HepG2 (cell line): Measurements from ENCODE around the gene TOLLIP. TPM values are rescaled to one million over a fixed set of nuclear protein-coding genes. Genes with fewer than 3 reads are reported as not detected.

Experiments used
- ATAC-seq: fragments of 200-7000 bp; cut with Tn5 transposase; 3 replicates; pipeline ENCODE4 v1.9.1; 2020; ENCODE audit warnings: mild to moderate bottlenecking, moderate library complexity
- BruUV-seq: library from RNA; stranded (reverse); fragments of 400-500 nt; replicated peaks from 2 replicates; lab custom pipeline; 2021; lab: Mats Ljungman, UMichigan
- CTCF ChIA-PET: fragments of 300-600 bp; formaldehyde crosslinking; extraction: SDS; loops from one replicate; lab custom pipeline; 2021; ENCODE audit warnings: low total read pairs, inconsistent platforms, low intra/inter-chr PET ratio; lab: Yijun Ruan, JAX
- POLR2A ChIA-PET: fragments of 350-600 bp; sonication (Branson Sonifier 250); formaldehyde crosslinking; loops from one replicate; lab custom pipeline; 2020; ENCODE audit warnings: antibody characterized with exemption, inconsistent platforms; lab: Yijun Ruan, JAX
- DNase-seq: peaks from one replicate; pipeline ENCODE4 v3.0.0-alpha.2; 2015; ENCODE audit warnings: low spot score
- FAIRE-seq: peaks from 3 replicates; lab custom pipeline; 2011; peaks lifted over from hg19 to GRCh38; lab: Jason Lieb, UNC
- H2AFZ ChIP-seq: one replicate; pipeline ENCODE4 v1.6.1; 2011; ENCODE audit warnings: low read length, inconsistent platforms
- H3K27ac ChIP-seq: fragments of 300-600 bp; 3 replicates; pipeline ENCODE4 v1.8.0; 2011; ENCODE audit warnings: mixed run types, mild to moderate bottlenecking, mixed read lengths, low read length, inconsistent platforms; ENCODE audit not compliant: insufficient read depth; ENCODE audit errors: extremely low read length
- H3K27me3 ChIP-seq, 2 experiments: fragments of 200-600 bp in 1 of 2; 2 replicates in 1 of 2; 3 replicates in 1 of 2; pipeline versions ENCODE4 v1.6.0 to v1.8.0; 2011; ENCODE audit warnings: low read length in 2 of 2, mild to moderate bottlenecking in 2 of 2, moderate library complexity in 2 of 2, inconsistent platforms in 1 of 2; ENCODE audit not compliant: insufficient read depth in 2 of 2, control insufficient read depth in 1 of 2
- H3K36me3 ChIP-seq, 2 experiments: fragments of 200-600 bp in 1 of 2; replicated peaks in 1 of 2; 2 replicates in 1 of 2; 3 replicates in 1 of 2; pipeline versions ENCODE4 v1.5.1 to v1.8.0; 2011; ENCODE audit warnings: low read length in 2 of 2, inconsistent platforms in 1 of 2; ENCODE audit not compliant: insufficient read depth in 2 of 2, control insufficient read depth in 1 of 2
- H3K4me1 ChIP-seq: 2 replicates; pipeline ENCODE4 v1.5.1; 2012; ENCODE audit warnings: low read length, inconsistent platforms; ENCODE audit not compliant: insufficient read depth
- H3K4me2 ChIP-seq: 2 replicates; pipeline ENCODE4 v1.6.0; 2011; ENCODE audit warnings: low read depth, low read length, inconsistent platforms
- H3K4me3 ChIP-seq, 3 experiments: fragments of 200-600 bp in 1 of 3; sonication (generic), shearing (Covaris generic) in 1 of 3; replicated peaks in 1 of 3; 2 replicates each; pipeline ENCODE4 v1.5.1; 2011 to 2016; ENCODE audit warnings: low read length in 3 of 3, inconsistent platforms in 2 of 3, low read depth in 2 of 3, mild to moderate bottlenecking in 2 of 3, control low read depth in 1 of 3, mixed read lengths in 1 of 3; ENCODE audit not compliant: insufficient read depth in 1 of 3
- H3K79me2 ChIP-seq: one replicate; pipeline ENCODE4 v1.6.1; 2011; ENCODE audit warnings: low read length, inconsistent platforms; ENCODE audit not compliant: insufficient read depth
- H3K9ac ChIP-seq: 2 replicates; pipeline ENCODE4 v1.6.0; 2011; ENCODE audit warnings: mild to moderate bottlenecking, low read depth, low read length, inconsistent platforms; ENCODE audit not compliant: insufficient read depth
- H3K9me3 ChIP-seq: 2 replicates; pipeline ENCODE4 v1.5.1; 2012; ENCODE audit warnings: mild to moderate bottlenecking, low read length
- H4K20me1 ChIP-seq: 2 replicates; pipeline ENCODE4 v1.6.0; 2011; ENCODE audit warnings: inconsistent platforms, mild to moderate bottlenecking, low read length, moderate library complexity; ENCODE audit not compliant: insufficient read depth
- AGO2 ChIP-seq: fragments of 200-400 bp; formaldehyde crosslinking; optimal IDR thresholded peaks from 2 replicates; pipeline ENCODE3; 2017; ENCODE audit warnings: mild to moderate bottlenecking, low read depth, low read length, moderate library complexity
- HES4 ChIP-seq: sonication (generic); formaldehyde crosslinking; IDR thresholded peaks from 2 replicates; pipeline ENCODE4 v1.9.0; 2021; ENCODE audit warnings: mild to moderate bottlenecking, missing genetic modification reagents, borderline replicate concordance
- RARG ChIP-seq: sonication (generic); formaldehyde crosslinking; IDR thresholded peaks from 2 replicates; pipeline ENCODE4 v1.4.0; 2020; ENCODE audit warnings: low read depth, mild to moderate bottlenecking, missing genetic modification reagents
- SIN3B ChIP-seq: fragments of 150-350 bp; IDR thresholded peaks from 2 replicates; pipeline ENCODE4 v1.6.1; 2014; ENCODE audit warnings: low read length
- ZSCAN25 ChIP-seq: sonication (generic); formaldehyde crosslinking; IDR thresholded peaks from 2 replicates; pipeline ENCODE4 v1.8.0; 2022; ENCODE audit warnings: mild to moderate bottlenecking, missing genetic modification reagents
- WGBS: methylation state at CpG from one replicate; pipeline ENCODE4 v1.1.6; 2017; ENCODE audit warnings: low lambda C conversion rate; 5-methylcytosine and 5-hydroxymethylcytosine counted together
- in situ Hi-C: cut with HindIII; loops from 2 replicates; pipeline ENCODE4 v1.10.0; 2017; ENCODE audit warnings: low pct_unique_long_range_greater_than_20kb; ENCODE audit not compliant: extremely low pct_ligation_motif_present
- intact Hi-C: fragments of 100-400 bp; cut with micrococcal nuclease; formaldehyde crosslinking; loops from one replicate; pipeline ENCODE4 v1.10.0; 2022; ENCODE audit not compliant: unreplicated experiment
- polyA plus RNA-seq, 8 experiments: library from polyadenylated mRNA; depleted of rRNA in 3 of 8; stranded (reverse) in 7 of 8; unstranded in 1 of 8; fragments of >200 nt; fragmentation: Illumina TruSeq in 4 of 8; extraction: Trizol in 4 of 8; gene quantifications; 2 replicates each; pipeline versions ENCODE4 v1.2.1 to v1.2.3, GENCODE V29; 2011 to 2016; ENCODE audit warnings: low read depth in 4 of 8, missing spikeins in 1 of 8, mixed read lengths in 1 of 8; ENCODE audit not compliant: insufficient read depth in 1 of 8
- total RNA-seq, 5 experiments: library from RNA; depleted of rRNA; stranded (reverse); fragments of >200 nt; fragmentation: Illumina TruSeq; extraction: Trizol; gene quantifications; 2 replicates each; pipeline ENCODE4 v1.2.3, GENCODE V29; 2016; ENCODE audit warnings: low read depth in 1 of 5
- TF ChIP-seq, protein P1 (sequence below): IDR thresholded peaks from 2 replicates; pipeline ENCODE4 v1.6.1; 2012; ENCODE audit warnings: low read length, improper control_type of control experiment
- TF ChIP-seq, protein P2 (sequence below): sonication (generic); formaldehyde crosslinking; conservative IDR thresholded peaks from 2 replicates; pipeline ENCODE4 v1.8.0; 2022; ENCODE audit warnings: mild to moderate bottlenecking, moderate library complexity, missing genetic modification reagents
- TF ChIP-seq, protein P3 (sequence below): sonication (generic); formaldehyde crosslinking; conservative IDR thresholded peaks from 2 replicates; pipeline ENCODE4 v1.4.0; 2020; ENCODE audit warnings: missing genetic modification reagents

Gene TOLLIP
- total and polyA plus RNA-seq, 2 of the 13 experiments (the other 11 are each of a cell fraction or from before 2014, with no cell fraction given): 25.9 to 47.5 TPM

DNA sequence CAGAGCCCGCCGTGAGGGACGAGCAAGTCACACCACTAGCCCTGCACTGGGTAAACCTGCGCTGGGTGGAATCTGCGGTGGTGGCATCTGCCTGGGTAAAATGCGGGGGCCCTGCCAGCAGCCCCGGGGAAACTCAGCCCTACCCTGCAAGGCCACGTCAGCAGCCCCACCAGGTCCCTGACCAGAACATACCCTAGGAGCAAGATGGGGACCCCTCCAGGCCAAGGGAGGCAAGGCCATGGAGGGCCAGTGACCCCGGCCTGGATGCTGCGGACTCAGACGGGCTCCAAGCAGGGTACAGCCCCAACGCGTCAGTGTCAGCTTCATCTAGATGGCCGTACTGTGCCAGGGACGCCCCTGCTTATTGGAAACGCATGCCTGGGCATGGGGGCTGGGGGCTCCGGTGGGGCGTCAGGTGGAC lies 26.3 kb downstream of the TOLLIP start:
- 100% methylated on average over 14 of the region's 18 CpGs for WGBS
- in situ Hi-C loops: no loop called here

More for the DNA sequence above, 26.3 kb downstream of the TOLLIP start:
- H3K9me3 ChIP-seq: no peaks in the 10 kb centered on the region
- H3K9ac ChIP-seq: no peak overlapping the region
- POLR2A ChIA-PET: no interaction called here
- DNase-seq (no peak), ATAC-seq (no peak), FAIRE-seq (no peak)
- H2AFZ ChIP-seq: no peak overlapping the region
- no peak overlapping the region for H3K27ac ChIP-seq
- CTCF ChIA-PET: no interaction called here
- H3K4me2 ChIP-seq: no peak overlapping the region
- intact Hi-C loops: no loop called here
- no peaks in the 10 kb centered on the region for H3K4me1 ChIP-seq
- H3K27me3 ChIP-seq: no peaks in the 10 kb centered on the region
- TF ChIP-seq SIN3B (no peak), AGO2 (peak; percentile 27), HES4 (CRISPR knock-in tag) (no peak), RARG (no peak), ZSCAN25 (CRISPR knock-in tag) (no peak)
- TF ChIP-seq, protein P1, sequence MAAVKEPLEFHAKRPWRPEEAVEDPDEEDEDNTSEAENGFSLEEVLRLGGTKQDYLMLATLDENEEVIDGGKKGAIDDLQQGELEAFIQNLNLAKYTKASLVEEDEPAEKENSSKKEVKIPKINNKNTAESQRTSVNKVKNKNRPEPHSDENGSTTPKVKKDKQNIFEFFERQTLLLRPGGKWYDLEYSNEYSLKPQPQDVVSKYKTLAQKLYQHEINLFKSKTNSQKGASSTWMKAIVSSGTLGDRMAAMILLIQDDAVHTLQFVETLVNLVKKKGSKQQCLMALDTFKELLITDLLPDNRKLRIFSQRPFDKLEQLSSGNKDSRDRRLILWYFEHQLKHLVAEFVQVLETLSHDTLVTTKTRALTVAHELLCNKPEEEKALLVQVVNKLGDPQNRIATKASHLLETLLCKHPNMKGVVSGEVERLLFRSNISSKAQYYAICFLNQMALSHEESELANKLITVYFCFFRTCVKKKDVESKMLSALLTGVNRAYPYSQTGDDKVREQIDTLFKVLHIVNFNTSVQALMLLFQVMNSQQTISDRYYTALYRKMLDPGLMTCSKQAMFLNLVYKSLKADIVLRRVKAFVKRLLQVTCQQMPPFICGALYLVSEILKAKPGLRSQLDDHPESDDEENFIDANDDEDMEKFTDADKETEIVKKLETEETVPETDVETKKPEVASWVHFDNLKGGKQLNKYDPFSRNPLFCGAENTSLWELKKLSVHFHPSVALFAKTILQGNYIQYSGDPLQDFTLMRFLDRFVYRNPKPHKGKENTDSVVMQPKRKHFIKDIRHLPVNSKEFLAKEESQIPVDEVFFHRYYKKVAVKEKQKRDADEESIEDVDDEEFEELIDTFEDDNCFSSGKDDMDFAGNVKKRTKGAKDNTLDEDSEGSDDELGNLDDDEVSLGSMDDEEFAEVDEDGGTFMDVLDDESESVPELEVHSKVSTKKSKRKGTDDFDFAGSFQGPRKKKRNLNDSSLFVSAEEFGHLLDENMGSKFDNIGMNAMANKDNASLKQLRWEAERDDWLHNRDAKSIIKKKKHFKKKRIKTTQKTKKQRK: no peak
- TF ChIP-seq, protein P2, sequence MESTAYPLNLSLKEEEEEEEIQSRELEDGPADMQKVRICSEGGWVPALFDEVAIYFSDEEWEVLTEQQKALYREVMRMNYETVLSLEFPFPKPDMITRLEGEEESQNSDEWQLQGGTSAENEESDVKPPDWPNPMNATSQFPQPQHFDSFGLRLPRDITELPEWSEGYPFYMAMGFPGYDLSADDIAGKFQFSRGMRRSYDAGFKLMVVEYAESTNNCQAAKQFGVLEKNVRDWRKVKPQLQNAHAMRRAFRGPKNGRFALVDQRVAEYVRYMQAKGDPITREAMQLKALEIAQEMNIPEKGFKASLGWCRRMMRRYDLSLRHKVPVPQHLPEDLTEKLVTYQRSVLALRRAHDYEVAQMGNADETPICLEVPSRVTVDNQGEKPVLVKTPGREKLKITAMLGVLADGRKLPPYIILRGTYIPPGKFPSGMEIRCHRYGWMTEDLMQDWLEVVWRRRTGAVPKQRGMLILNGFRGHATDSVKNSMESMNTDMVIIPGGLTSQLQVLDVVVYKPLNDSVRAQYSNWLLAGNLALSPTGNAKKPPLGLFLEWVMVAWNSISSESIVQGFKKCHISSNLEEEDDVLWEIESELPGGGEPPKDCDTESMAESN (CRISPR knock-in tag): no peak
- TF ChIP-seq, protein P3, sequence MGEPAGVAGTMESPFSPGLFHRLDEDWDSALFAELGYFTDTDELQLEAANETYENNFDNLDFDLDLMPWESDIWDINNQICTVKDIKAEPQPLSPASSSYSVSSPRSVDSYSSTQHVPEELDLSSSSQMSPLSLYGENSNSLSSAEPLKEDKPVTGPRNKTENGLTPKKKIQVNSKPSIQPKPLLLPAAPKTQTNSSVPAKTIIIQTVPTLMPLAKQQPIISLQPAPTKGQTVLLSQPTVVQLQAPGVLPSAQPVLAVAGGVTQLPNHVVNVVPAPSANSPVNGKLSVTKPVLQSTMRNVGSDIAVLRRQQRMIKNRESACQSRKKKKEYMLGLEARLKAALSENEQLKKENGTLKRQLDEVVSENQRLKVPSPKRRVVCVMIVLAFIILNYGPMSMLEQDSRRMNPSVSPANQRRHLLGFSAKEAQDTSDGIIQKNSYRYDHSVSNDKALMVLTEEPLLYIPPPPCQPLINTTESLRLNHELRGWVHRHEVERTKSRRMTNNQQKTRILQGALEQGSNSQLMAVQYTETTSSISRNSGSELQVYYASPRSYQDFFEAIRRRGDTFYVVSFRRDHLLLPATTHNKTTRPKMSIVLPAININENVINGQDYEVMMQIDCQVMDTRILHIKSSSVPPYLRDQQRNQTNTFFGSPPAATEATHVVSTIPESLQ (CRISPR knock-in tag): no peak
- no peaks in the 10 kb centered on the region for H3K79me2 ChIP-seq
- BruUV-seq: no TSS peak
- no peak overlapping the region for H3K4me3 ChIP-seq
- peaks cover 45 to 63% of the 10 kb centered on the region in 2 experiments; a peak in 4 of 5 replicates for H3K36me3 ChIP-seq
- no peaks in the 10 kb centered on the region for H4K20me1 ChIP-seq
